Ascending aorta (tissue), 2 donors: ENCODE measurements around the gene MAML3. TPM values are rescaled to one million over a fixed set of nuclear protein-coding genes. Genes with fewer than 3 reads are reported as not detected.

Experiments
- DNase-seq, 2 donors: peaks; one replicate each; pipeline ENCODE4 v3.0.0-alpha.2; 2019; ENCODE audit warnings: low spot score in 2 of 2
- H3K27ac ChIP-seq, 2 donors: fragments of 200-600 bp; sonication (generic); one replicate each; pipeline ENCODE4 v1.5.1; 2016 to 2017; ENCODE audit warnings: mild to moderate bottlenecking in 1 of 2
- H3K27me3 ChIP-seq: fragments of 200-600 bp; sonication (generic); one replicate; pipeline ENCODE4 v1.5.1; 2017
- H3K36me3 ChIP-seq, 2 donors: fragments of 200-600 bp; sonication (generic); one replicate each; pipeline ENCODE4 v1.5.1; 2016
- H3K4me1 ChIP-seq, 2 donors: fragments of 200-600 bp; sonication (generic); one replicate each; pipeline ENCODE4 v1.5.1; 2016 to 2017; ENCODE audit warnings: mild to moderate bottlenecking in 1 of 2
- H3K4me3 ChIP-seq, 2 donors: fragments of 200-600 bp; sonication (generic); one replicate each; pipeline ENCODE4 v1.5.1; 2016 to 2017; ENCODE audit warnings: mild to moderate bottlenecking in 1 of 2
- H3K9me3 ChIP-seq, 2 donors: fragments of 200-600 bp; sonication (generic); one replicate each; pipeline ENCODE4 v1.5.1; 2016
- intact Hi-C: fragments of 100-400 bp; cut with DNase I; formaldehyde crosslinking; loops from one replicate; pipeline ENCODE4 v1.15.1; 2023
- total RNA-seq: library from RNA; depleted of rRNA; stranded (reverse); fragments of >200 nt; gene quantifications from one replicate; pipeline ENCODE4 v1.1.0, GENCODE V29; 2016
- TF ChIP-seq, protein P1 (sequence below), 3 experiments: fragments of 200-600 bp in 2 of 3; fragments of 450-650 bp in 1 of 3; sonication (generic) in 2 of 3; IDR thresholded peaks; one replicate each; pipeline ENCODE4 v1.5.1; 2016 to 2019; ENCODE audit warnings: antibody characterized with exemption in 3 of 3, mild to moderate bottlenecking in 1 of 3, moderate library complexity in 1 of 3

Gene MAML3
- total RNA-seq, 1 donor from 2014 or later = 4.7 TPM

GRCh38 chr4:140180577-140180976 lies 26.6 kb upstream of the MAML3 start:
- Histone ChIP-seq H3K9me3 (no peaks in the 10 kb centered on the region), H3K4me3 (no peak overlapping the region), H3K36me3 (no peaks in the 10 kb centered on the region), H3K27ac (no peak overlapping the region), H3K27me3 (no peaks in the 10 kb centered on the region), H3K4me1 (no peaks in the 10 kb centered on the region)
- TF ChIP-seq, protein P1, sequence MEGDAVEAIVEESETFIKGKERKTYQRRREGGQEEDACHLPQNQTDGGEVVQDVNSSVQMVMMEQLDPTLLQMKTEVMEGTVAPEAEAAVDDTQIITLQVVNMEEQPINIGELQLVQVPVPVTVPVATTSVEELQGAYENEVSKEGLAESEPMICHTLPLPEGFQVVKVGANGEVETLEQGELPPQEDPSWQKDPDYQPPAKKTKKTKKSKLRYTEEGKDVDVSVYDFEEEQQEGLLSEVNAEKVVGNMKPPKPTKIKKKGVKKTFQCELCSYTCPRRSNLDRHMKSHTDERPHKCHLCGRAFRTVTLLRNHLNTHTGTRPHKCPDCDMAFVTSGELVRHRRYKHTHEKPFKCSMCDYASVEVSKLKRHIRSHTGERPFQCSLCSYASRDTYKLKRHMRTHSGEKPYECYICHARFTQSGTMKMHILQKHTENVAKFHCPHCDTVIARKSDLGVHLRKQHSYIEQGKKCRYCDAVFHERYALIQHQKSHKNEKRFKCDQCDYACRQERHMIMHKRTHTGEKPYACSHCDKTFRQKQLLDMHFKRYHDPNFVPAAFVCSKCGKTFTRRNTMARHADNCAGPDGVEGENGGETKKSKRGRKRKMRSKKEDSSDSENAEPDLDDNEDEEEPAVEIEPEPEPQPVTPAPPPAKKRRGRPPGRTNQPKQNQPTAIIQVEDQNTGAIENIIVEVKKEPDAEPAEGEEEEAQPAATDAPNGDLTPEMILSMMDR (IDR thresholded peaks at IDR 0.05) = no peak
- intact Hi-C loops = no loop called here
- DNase-seq = no peak

DNA sequence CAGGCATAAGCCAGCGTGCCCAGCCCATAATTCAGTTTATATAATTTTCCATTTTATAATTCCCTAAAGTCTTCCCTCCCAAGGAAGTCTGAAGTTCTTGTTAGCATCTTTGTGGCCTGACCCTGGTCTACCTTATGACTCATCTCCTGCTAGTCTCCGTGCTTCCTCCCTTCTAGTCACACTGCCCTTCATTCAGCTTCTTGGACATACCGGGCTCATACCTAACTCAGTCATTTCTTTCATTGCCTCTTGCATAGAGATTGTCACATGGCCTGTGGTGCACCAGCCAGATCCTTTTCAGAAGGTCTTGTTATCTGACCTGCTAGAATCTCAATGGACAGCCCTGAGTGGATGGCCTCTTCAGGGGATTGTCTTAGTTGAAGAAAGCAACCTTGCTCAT lies 22.8 kb upstream of the MAML3 start:
- intact Hi-C loops = no loop called here
- H3K27ac ChIP-seq = no peak overlapping the region
- TF ChIP-seq, protein P1 (IDR thresholded peaks at IDR 0.05) = no peak
- H3K36me3 ChIP-seq = no peaks in the 10 kb centered on the region
- H3K9me3 ChIP-seq = no peaks in the 10 kb centered on the region
- no peak for DNase-seq
- H3K27me3 ChIP-seq = no peaks in the 10 kb centered on the region
- H3K4me1 ChIP-seq = no peaks in the 10 kb centered on the region
- H3K4me3 ChIP-seq = no peak overlapping the region

- H3K4me1 ChIP-seq = no peaks in the 10 kb centered on the region
- H3K27ac ChIP-seq = no peak overlapping the region
- DNase-seq = no peak
- no peaks in the 10 kb centered on the region for H3K36me3 ChIP-seq
- intact Hi-C loops = no loop called here
- no peaks in the 10 kb centered on the region for H3K9me3 ChIP-seq
- H3K27me3 ChIP-seq = no peaks in the 10 kb centered on the region
- H3K4me3 ChIP-seq = no peak overlapping the region
- TF ChIP-seq, protein P1 (IDR thresholded peaks at IDR 0.05) = no peak
These were observed 20.6 kb upstream of the MAML3 start for GRCh38 chr4:140174543-140174942.

GRCh38 chr4:140172960-140173359 lies 19.0 kb upstream of the MAML3 start:
- Histone ChIP-seq H3K9me3 (no peaks in the 10 kb centered on the region), H3K36me3 (no peaks in the 10 kb centered on the region), H3K4me3 (no peak overlapping the region), H3K4me1 (no peaks in the 10 kb centered on the region), H3K27ac (no peak overlapping the region), H3K27me3 (no peaks in the 10 kb centered on the region)
- DNase-seq = no peak
- intact Hi-C loops = no loop called here
- TF ChIP-seq, protein P1 (IDR thresholded peaks at IDR 0.05) = no peak

DNA sequence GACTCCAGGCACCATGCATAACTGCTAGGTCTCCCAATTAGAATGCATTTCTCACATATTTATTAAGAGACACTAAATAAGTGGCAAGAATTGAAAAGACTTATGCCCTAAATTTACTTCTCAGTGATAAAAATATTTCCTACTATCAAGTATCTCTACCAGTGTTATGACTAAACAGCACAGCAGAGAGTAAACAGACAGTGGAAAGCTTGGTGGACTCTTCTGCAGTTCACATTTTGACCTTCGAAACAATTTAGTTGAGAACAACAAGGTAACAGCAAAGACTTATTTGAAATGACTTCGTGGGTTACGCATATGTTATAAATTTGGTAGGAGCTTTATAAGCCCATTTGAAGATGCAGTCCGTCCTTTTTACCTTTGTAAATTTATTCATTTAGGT lies 16.3 kb upstream of the MAML3 start:
- TF ChIP-seq, protein P1 (IDR thresholded peaks at IDR 0.05) = no peak
- no peaks in the 10 kb centered on the region for H3K36me3 ChIP-seq
- no peaks in the 10 kb centered on the region for H3K27me3 ChIP-seq
- intact Hi-C loops = no loop called here
- no peak overlapping the region for H3K4me3 ChIP-seq
- DNase-seq = no peak
- H3K4me1 ChIP-seq = no peaks in the 10 kb centered on the region
- H3K9me3 ChIP-seq = no peaks in the 10 kb centered on the region
- no peak overlapping the region for H3K27ac ChIP-seq

GRCh38 chr4:140168936-140169335 lies 15.0 kb upstream of the MAML3 start:
- TF ChIP-seq, protein P1 (IDR thresholded peaks at IDR 0.05) = no peak
- H3K27me3 ChIP-seq = no peaks in the 10 kb centered on the region
- no peaks in the 10 kb centered on the region for H3K36me3 ChIP-seq
- no peaks in the 10 kb centered on the region for H3K4me1 ChIP-seq
- intact Hi-C loops = no loop called here
- no peak overlapping the region for H3K4me3 ChIP-seq
- no peak overlapping the region for H3K27ac ChIP-seq
- no peaks in the 10 kb centered on the region for H3K9me3 ChIP-seq
- DNase-seq = no peak
